ENCODE results near the gene RWDD3.

RWDD3 gene

DNA sequence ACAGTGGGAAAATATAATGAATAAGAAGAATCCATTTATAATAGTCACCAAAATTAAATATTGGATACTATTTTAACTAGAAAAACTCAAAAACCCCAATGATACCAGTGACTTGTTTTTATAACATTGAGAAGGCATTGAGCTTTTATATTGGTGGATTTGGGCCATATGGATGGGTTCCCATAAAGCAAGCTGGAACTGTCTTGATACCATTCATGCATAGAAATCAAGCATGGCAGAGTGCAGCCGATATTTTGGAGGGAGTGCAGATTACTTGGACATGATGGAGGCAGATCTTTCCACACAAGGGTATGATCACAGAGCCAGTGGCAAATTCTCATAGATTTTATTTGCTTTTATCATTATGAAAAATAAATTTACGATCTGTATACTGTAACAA is 3.8 kb upstream of the RWDD3 start:
- no peak for DNase-seq (ENCODE audit: low spot score)

DNA sequence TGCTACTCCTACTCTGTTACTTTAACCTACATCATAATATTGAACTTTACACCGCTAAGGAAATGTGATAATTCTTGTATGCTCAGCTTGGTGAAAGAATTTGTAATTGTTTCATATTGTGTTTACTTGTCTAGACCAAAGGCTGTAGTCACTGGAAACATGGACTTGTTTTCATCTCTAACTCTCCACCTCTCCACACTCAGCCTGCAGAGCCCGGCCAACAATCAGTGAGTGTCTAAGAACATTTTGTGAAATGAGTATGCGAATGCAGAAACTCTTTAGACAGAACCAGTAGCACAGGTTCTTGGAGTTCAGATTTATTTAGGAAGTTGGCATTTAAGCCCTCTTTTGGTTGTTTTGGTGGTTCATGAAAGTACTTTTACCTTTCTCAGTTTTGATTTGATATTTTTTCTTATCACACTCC is 3.2 kb upstream of the RWDD3 start:
- DNase-seq (ENCODE audit: low spot score), result no peak

DNA sequence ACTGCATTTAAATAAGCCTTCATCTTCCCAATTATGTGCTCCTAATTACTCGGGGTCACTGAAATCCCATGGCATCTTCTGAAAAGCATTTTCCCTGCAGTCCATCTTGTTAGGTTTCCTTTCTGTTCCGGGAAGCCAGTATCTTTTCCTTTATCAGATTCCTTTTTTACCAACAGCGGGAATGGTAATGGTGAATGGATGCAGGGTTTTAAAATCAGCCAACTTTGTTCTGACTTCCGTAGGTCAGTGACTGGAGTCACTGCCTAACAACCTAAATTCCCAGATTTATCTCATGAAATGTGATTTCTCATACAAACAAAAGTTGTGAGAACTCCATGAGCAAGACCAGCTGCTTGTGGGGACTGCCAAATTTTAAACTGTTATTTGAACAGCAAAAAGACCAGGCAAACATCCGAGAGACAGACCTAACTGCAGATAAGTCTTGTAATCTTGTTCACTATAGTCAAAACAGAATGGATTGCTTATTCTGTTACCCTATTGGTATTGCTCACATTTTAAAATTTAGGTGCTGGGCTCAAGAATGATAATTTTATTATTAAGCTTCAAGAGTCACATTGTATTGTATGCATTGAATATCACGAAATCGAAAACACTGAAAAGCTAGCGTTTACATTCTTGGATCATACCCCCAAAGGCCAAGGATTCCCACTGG is 1.2 kb upstream of the RWDD3 start:
- no peak for DNase-seq (ENCODE audit: low spot score)

DNA sequence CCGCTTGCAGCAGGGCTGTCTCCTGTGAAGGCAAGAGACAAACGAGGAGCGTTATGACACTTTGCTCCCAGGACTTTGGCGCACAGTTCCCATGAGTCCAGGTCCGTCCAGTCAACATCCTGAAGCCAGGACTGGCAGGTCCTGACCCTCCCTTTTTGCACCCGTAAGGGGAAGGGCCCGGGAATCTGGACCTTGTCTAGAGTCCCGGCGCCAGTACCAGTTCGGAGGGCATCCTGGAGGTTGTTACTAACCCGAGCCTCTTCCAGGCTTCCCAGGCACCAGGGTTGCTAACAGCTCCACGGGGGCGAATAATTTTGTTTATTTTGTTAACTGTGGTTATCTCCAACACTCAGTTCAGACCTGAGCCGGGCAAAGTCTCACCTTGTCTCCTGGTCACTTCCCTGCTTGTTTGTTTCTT is 682 bp upstream of the RWDD3 start:
- no peak for DNase-seq (ENCODE audit: low spot score)

DNA sequence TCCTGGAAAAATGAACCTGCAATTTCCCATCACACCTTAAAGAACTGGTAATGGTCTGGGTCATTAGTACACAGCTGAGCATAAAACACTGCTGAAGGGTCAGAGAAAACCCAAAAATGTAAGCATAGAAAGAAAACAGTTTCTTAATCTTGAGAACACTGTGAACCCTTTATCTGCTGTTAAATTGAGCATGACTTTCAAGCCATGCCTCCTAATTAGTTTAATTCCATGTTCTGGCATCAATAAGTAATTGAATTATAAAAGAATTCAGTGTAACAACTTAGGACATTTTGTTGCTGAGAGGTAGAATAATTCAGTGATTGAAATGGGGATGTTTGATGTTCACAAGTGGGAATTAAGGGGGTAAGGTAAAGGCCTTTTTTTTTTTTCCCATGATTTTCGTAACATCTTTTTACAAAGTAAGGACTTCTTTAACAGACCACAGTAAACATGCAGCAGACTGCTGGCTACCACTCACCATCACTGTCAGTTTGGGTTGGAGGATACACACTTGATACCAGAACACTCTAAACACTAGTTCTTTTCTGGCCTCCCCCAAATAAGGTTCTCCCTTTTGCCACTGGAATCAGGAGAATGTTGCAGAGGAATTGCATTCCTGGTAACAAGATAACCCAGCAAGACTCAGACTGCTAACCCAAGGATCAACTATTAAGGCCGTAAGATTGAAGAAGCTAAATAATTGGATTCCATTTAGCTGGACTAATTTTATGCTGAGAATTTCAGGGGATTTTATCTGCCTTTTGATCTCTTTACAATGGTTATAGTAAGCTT is 3.0 kb downstream of the RWDD3 start:
- DNase-seq (ENCODE audit: low spot score), result no peak

DNA sequence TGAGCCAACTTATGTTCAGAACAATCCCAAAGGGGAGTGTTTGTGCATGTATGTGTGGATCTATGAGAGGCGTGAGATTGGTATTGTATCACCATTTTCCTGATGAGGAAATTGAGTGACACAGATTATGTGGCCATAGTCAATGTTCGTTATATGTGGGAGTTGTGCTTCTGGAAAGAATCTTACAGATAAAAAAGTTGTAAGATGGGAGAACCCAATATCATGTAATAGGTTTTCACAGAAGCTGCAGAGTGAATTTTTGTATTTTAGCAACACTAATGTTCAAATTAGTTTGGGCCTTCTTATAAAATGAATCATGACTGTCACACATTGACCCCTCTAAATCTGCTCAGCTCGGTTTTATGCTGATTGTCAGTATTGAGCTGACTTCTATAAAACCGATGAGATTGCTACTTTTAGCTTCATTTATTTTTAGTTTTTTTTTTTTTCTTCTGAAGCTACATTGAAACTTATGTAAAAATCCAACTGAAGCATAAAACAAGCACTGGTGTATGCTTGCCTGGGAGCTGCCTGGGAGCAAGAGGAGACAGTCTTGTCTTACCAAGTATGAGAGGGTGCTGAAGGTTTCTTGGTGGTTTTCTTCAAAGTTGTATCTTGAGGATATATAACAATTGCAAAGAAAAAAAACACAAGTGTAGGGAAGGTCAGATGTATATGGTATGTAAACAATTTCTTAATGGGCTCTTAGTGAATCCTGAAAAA is 4.1 kb downstream of the RWDD3 start:
- no peak for DNase-seq (ENCODE audit: low spot score)

DNA sequence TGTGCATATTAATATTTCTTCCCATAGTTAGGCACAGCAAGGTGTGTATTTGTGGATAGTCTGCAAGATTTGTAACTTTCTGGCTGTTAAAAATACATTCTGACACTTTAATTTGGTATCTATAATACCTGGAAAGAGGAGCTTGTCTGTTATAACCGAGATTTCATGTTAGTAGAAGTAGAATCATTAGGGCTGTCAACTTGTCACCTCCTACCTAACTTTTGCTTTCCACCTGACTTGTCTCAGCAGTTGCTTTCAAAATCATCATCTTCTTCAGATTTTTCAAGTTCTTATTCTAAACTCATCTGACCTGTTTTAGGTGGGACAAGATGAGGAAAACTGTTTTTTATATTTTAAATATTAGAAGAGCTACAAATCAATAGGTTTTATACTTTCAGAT is 11.0 kb downstream of the RWDD3 start:
- DNase-seq (ENCODE audit: low spot score), result no peak

DNA sequence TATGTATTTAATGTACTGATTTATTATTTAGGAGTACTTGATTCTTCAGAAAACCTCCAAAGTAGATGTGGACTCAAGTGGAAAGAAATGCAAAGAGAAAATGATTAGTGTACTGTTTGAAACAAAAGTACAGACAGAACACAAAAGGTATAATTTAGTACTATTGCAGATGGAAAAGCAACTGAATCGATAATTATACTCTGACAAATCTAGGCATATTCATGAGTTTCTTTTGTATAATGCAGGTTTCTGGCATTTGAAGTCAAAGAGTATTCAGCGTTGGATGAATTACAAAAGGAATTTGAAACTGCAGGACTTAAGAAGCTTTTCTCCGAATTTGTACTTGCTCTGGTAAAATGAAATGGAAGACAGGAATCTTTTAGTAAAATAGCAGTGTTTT is 12.5 kb downstream of the RWDD3 start:
- no peak for DNase-seq (ENCODE audit: low spot score)

DNA sequence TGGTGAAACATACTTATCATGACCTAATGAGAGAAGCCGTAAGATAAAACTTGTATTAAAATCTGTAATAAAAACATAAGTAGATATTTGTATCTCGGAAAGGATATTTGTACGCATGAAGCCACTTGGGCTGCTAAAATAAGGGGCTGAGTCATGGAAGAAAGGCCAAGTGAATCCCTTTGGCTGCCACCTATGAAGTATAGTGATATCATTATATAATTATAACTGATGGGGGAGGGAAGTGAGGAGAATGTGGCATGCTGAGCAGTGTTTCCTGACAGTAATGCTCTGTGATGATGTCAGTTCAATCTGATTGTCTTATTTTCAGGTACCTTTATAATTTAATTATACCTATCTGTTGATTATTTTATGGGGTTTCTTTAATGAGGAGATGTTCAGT is 13.6 kb downstream of the RWDD3 start:
- no peak for DNase-seq (ENCODE audit: low spot score)

DNA sequence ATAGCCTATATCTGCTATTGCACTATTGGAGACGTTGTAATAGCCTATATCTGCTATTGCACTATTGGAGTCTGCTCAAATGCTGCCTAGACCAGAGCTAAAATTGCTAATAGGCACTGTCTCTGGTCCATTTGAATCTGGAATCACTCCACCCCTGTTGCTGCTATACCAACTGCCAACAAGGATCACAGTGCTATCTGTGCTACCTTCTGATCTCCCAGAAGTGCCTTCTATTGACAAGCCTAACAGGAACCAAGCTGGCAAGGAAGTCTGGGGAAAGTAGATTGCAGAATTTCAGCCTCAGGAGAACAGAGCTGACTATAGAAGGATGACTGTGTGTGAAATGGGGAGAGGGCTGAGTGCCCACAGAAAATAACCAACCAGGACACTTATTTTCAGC is 15.9 kb downstream of the RWDD3 start:
- DNase-seq (ENCODE audit: low spot score), result no peak

DNA sequence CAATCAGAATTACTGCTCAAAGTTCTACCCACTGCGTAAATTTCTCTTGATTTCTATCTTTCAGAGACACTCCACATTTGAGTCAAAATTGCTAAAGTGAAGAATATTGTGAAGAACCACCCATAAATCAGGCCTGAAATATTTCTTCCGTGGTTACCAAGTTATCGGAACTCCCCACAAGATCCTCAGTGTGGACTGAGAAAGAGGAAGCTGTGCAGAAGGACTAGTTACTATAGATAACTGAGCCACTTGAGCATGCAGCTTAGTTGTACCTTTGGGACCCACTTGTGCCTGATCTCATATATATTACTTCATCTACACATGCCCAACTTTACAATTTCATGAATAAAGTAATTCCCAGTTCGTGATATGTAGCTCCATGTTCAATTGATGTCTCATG is 18.4 kb downstream of the RWDD3 start:
- DNase-seq (ENCODE audit: low spot score), result no peak

DNA sequence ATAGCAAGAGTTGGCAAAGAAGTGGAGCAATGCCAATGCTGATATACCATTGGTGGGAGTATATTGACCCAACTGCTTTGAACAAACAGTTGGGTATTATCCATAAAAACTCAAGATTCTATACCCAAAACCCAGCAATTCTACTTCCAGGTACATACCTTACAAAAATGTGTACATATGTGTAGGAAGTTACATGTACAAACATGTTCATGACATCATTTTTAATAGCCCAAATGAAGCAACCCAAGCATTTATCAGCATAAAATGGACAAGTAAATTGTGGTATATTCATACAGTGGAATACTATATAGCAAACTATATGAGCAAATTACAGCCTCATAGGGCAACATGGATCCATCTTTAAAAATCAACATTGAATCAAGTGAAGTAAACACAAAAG is 20.9 kb downstream of the RWDD3 start:
- no peak for DNase-seq (ENCODE audit: low spot score)

DNA sequence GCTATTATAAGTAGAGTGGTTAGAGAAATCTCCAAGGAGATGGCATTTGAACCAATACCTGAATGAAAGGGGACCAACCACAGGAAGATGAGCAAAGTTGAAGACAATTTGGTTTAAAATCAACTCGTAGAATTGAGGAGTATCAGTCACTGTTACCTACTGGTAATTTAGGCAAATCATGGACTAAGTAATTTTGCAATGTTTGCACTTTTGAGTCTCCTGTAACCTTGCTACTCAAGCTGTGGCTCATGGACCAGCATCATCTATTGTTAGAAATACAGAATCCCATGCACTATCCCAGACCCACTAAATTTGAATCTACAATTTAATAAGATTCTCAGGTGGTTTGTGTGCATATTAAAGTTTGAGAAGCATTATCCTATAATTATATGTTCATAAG is 21.8 kb downstream of the RWDD3 start:
- DNase-seq (ENCODE audit: low spot score), result no peak

DNA sequence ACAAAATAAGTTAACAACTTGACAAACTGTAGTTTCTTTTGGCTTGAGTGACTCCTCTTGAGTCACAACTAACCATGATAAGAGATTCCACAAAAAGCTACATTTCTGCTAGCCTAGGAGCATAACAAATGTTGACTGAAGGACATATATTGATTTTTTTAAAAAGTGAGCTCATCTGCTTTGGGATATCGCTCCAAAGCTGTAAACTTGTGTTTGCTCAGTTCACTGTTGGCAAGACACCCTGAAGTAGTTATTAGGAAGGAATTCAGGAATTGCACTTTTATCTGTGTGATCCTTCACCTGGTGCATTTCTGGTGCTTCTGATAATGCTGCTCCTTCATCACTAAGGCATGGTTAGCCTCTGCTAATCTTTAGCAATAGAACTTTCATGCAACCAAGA is 23.7 kb downstream of the RWDD3 start:
- no peak for DNase-seq (ENCODE audit: low spot score)

DNA sequence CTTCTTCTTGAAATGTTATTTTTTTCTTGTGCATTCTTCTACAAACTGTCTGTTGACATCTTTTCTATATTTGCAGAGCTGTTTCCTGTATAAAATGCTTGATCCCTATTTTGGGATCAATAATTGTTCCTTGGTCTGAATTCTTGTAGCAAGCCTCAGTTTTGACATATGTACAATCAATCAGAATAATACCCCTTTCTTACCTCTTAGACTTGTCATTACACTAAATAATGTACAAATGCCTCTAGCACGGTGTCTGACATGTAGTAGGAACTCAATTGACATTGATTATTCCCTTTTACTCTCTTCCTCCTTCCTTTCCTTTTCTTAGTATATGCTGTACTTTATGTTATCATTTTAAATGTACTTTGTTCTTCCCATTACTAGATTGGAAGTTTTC is 25.2 kb downstream of the RWDD3 start:
- no peak for DNase-seq (ENCODE audit: low spot score)

DNA sequence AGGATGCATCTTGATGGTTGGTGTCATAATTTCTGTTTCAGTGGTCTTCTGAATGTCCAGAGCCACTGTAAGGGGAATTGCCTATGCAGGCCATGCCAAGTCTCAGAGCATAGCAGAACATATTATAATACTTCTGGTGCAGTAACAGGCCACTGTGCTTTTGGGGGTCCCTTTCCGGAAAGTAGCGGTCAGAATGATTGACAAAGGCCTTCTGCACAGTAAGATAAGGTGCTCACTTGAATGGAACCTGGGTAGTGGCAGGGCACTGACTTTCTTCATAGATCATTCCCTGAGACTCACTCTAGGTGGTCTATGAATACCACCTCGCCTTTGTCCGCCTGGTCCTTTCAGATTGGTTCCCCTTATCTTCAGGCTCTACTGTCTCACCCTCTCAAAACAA is 28.9 kb downstream of the RWDD3 start:
- DNase-seq (ENCODE audit: low spot score), result no peak

DNA sequence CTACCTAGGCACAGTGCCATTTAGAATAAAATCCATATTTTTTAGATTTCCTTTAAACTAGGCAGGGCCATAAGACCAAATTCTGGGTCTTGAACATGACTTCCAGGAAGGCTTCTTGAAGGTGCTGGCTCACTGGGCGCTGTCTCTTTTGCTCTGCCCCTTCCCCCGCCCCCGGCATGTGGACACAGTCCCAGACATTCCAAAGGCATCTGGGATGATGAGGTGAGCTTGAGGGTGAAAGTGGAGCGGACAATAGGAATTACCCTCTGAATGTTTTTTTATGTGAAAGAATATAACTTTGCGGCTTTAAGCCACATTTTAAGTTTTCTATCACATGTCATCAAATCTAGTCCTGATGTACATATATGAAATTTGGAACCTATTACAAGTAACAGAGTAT is 29.4 kb downstream of the RWDD3 start:
- DNase-seq (ENCODE audit: low spot score), result no peak

DNA sequence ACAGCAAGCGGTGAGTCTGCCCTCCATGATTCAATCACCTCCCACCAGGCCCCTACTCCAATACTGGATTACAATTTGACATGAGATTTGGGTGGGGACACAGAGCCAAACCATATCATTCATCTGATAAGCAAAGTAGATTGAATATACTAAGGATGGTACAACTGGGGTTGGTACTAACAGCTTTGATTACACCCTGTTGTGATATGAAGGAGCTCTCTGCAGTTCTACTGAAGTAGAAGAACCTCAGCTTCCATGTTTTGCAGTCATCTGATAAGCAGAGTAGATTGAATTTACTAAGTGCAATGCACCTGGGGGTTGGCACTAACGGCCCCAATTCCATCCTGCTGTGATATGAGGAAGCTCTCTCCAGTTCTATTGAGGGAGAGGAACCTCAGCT is 31.1 kb downstream of the RWDD3 start:
- DNase-seq (ENCODE audit: low spot score), result no peak

DNA sequence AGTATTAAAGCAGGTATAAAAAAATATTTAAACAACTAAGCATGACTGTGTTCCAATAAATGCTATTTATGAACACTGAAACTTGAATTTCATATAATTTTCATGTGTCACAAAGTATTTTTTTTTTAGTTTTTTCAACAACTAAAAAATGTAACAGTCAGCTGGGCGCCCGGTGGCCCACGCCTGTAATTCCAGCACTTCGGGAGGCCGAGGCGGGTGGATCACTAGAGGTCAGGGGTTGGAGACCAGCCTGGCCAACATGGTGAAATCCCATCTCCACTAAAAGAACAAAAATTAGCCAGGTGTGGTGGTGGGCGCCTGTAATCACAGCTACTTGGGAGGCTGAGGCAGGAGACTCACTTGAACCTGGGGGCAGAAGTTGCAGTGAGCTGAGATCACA is 42.4 kb downstream of the RWDD3 start:
- DNase-seq (ENCODE audit: low spot score), result no peak

DNA sequence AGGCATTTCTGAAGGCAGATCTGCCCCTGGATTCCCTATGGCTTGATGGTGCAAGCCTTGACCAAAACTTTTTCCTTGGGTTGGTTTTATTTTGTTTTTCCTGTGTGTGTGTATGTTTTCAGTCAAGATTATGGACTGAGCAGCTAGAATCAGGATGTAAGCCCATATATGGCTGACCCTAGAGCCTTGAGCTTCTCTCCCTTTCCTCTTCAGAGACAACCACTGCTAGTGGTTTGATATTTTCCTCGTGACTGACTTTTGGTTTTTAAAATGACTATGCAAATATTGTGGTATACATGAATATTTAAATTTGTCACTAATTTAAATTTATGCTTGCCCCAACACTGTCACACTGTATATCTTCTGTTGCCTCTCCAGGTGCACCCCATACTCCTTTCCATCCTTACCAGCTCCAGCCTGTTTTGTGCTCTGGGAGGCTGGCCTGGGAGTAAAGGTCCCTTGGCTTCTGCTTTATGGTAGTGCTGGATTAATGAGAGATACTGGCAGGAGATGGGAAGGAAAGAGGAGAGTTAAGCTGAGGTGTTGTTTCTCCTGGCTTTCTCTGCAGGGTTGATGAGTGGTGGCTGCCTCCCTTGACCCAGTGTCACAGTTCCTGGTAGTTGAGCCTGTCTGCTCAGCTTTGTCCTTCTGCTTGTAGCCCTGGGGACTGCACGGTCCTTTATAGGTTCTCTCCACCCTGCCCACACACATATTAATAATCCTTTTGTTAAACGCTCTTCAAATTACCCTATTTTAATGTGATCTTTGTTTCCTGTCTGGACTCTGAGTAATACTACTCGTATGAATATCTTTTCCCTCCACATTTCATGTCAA is 44.4 kb downstream of the RWDD3 start:
- peak; percentile 3 for DNase-seq (ENCODE audit: low spot score)

DNA sequence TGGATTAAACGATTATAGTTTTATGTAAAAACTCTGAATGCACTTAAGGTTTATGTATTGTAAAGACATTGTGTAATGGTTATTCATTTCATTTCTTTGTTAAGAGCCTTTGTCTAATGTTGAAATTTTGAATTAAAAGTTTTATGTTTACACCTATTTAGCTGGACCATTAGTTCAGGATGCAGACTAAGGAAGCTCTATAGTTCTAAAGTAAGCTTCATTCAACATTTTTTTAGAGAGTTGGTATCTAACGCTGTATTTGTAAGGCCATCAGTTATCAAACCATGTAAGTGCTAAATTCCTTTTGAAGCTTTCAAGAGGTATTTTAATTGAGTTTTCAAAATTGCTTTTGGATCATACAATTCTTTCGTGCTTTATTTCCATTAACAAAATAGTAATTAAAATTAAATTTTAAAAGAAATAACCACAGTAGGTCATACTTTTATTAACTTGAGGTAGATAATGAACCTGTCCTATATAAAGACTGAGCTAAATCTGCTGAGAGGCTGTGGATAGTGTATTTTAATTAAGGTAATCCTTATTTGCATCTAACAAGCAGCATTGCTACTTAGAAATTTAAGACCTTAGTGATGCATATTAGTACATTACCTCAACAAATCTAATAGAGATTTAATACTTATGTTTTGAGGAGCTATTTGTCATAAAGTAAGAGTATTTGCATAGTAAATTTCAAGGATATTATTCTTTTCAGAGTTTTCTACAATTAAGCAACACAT is 47.9 kb downstream of the RWDD3 start:
- DNase-seq (ENCODE audit: low spot score), result no peak

DNA sequence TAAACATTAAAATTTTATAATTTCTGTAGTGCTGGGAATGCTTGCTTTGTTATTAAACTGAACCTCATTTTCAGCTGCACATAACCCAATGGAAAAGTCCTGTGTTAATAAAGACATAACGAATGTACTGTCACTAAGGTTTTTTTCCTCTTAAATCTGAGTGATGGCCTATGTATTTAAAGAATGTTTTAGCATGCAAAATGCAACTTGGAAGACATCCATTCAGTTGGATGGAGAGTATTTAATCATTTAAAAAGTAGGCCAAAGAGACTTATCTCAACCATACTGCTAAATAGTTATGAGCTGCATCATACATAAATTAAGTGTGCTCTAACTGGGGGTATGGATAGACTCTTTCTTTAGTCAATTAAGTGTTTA is 48.5 kb downstream of the RWDD3 start:
- no peak for DNase-seq (ENCODE audit: low spot score)
